Ovary (tissue), 1 donor: ENCODE measurements around the gene RFXANK.

ENCODE experiments used
- EP300 ChIP-seq: sonication (generic); formaldehyde crosslinking; IDR thresholded peaks from one replicate; pipeline ENCODE4 v1.6.1; 2017; ENCODE audit warnings: antibody characterized with exemption
- POLR2A ChIP-seq: fragments of 450-650 bp; IDR thresholded peaks from one replicate; pipeline ENCODE4 v1.6.1; 2017; ENCODE audit warnings: antibody characterized with exemption, mild to moderate bottlenecking, moderate library complexity

DNA sequence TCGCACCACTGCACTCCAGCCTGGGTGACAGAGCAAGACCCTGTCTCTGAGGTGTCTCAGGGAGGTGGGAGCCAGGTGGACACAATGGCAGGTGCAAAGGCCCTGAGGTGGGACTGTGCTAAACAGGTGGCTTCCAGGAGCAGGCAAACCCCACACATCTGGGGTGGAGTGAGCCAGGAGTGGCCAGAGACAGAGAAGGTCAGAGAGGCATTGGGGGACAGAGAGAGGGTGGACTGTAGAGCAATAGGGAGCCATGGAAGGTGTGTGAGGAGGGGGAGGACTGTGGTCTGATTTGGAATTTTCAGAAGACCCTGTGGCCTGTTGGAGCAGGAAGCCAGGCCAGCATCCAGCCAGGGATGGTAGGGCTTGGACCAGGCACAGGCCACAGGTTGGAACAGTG is 26.7 kb upstream of the RFXANK start:
- TF ChIP-seq EP300 (no peak), POLR2A (no peak)
